ENCODE data around the gene SUPT3H. TPM values are rescaled to one million over a fixed set of nuclear protein-coding genes. Genes with fewer than 3 reads are reported as not detected.
"Not testable (repeated sequence)": the region's sequence is repeated elsewhere in the genome, so short reads cannot be mapped to it uniquely, and the experiment has no call there.

SUPT3H gene
- total and polyA plus RNA-seq, 7 donors = 1.7 to 4.3 (median 2.8) TPM

GRCh38 chr6:45301348-45302142 lies 76.2 kb downstream of the SUPT3H start:
- DNase-seq (no peak), ATAC-seq (no peak)
- H3K27me3 ChIP-seq (ENCODE audit: insufficient read depth in 3 of 3, low read length in 2 of 3) = no peaks in the 10 kb centered on the region
- no peaks in the 10 kb centered on the region for H3K36me3 ChIP-seq (ENCODE audit: insufficient read depth in 1 of 2, low read depth in 1 of 2)
- H3K27ac ChIP-seq = no peak overlapping the region
- H3K9me3 ChIP-seq = no peaks in the 10 kb centered on the region
- H3K4me3 ChIP-seq = no peak overlapping the region
- intact Hi-C loops (cut with DNase I) = no loop called here
- 60 to 65% (median 63%) methylated on average over 3 of the region's 3 CpGs for WGBS, 3 donors
- TF ChIP-seq CTCF (IDR thresholded peaks at IDR 0.05) = no peak
- H3K4me1 ChIP-seq = no peaks in the 10 kb centered on the region

- H3K9me3 ChIP-seq = no peaks in the 10 kb centered on the region
- H3K27me3 ChIP-seq (ENCODE audit: insufficient read depth in 3 of 3, low read length in 2 of 3) = no peaks in the 10 kb centered on the region
- ATAC-seq (no peak), DNase-seq (no peak)
- H3K27ac ChIP-seq = no peak overlapping the region
- H3K36me3 ChIP-seq (ENCODE audit: insufficient read depth in 1 of 2, low read depth in 1 of 2) = no peaks in the 10 kb centered on the region
- no peak for TF ChIP-seq CTCF (IDR thresholded peaks at IDR 0.05)
- 90 to 97% (median 96%) methylated on average over 1 of the region's 1 CpG for WGBS, 3 donors
- H3K4me1 ChIP-seq = no peaks in the 10 kb centered on the region
- intact Hi-C loops (cut with DNase I) = no loop called here
- H3K4me3 ChIP-seq = no peak overlapping the region
Measured at GRCh38 chr6:45300736-45301135, 77.0 kb downstream of the SUPT3H start.

GRCh38 chr6:45299096-45299581 lies 78.6 kb downstream of the SUPT3H start:
- Histone ChIP-seq H3K4me1 (no peaks in the 10 kb centered on the region), H3K27me3 (ENCODE audit: insufficient read depth in 3 of 3, low read length in 2 of 3) (no peaks in the 10 kb centered on the region), H3K4me3 (no peak overlapping the region), H3K9me3 (no peaks in the 10 kb centered on the region), H3K36me3 (ENCODE audit: insufficient read depth in 1 of 2, low read depth in 1 of 2) (no peaks in the 10 kb centered on the region), H3K27ac (no peak overlapping the region)
- TF ChIP-seq CTCF (IDR thresholded peaks at IDR 0.05) = no peak
- 97 to 98% (median 97%) methylated on average over 3 of the region's 3 CpGs for WGBS, 3 donors
- intact Hi-C loops (cut with DNase I) = no loop called here
- DNase-seq (no peak), ATAC-seq (no peak)

- H3K4me3 ChIP-seq = no peak overlapping the region
- no peaks in the 10 kb centered on the region for H3K27me3 ChIP-seq (ENCODE audit: insufficient read depth in 3 of 3, low read length in 2 of 3)
- no peak overlapping the region for H3K27ac ChIP-seq
- intact Hi-C loops (cut with DNase I) = no loop called here
- peaks cover 3% of the 10 kb centered on the region for H3K9me3 ChIP-seq
- no peak for TF ChIP-seq CTCF (IDR thresholded peaks at IDR 0.05)
- ATAC-seq = no peak
- no peaks in the 10 kb centered on the region for H3K4me1 ChIP-seq
- H3K36me3 ChIP-seq (ENCODE audit: insufficient read depth in 1 of 2, low read depth in 1 of 2) = no peaks in the 10 kb centered on the region
- DNase-seq = no peak
Measured at GRCh38 chr6:45297320-45297719, 80.4 kb downstream of the SUPT3H start.

- H3K27me3 ChIP-seq (ENCODE audit: insufficient read depth in 3 of 3, low read length in 2 of 3); H3K27ac ChIP-seq; H3K4me3 ChIP-seq; H3K36me3 ChIP-seq (ENCODE audit: insufficient read depth in 1 of 2, low read depth in 1 of 2); DNase-seq; H3K4me1 ChIP-seq; intact Hi-C loops (cut with DNase I); H3K9me3 ChIP-seq; ATAC-seq: not testable (repeated sequence)
- 72 to 95% (median 81%) methylated on average over 1 of the region's 1 CpG for WGBS, 3 donors
Measured at GRCh38 chr6:45294065-45294701, 83.6 kb downstream of the SUPT3H start.

Measured in psoas muscle (tissue), 8 donors.